ENCODE measurements around the gene CD22. TPM values are rescaled to one million over a fixed set of nuclear protein-coding genes. Genes with fewer than 3 reads are reported as not detected.
A peak's percentile ranks its signal among the peaks of the same experiment; 100 is the strongest.

Gene CD22
- total and polyA plus RNA-seq, 10 donors, result 251 to 446 (median 362) TPM

DNA sequence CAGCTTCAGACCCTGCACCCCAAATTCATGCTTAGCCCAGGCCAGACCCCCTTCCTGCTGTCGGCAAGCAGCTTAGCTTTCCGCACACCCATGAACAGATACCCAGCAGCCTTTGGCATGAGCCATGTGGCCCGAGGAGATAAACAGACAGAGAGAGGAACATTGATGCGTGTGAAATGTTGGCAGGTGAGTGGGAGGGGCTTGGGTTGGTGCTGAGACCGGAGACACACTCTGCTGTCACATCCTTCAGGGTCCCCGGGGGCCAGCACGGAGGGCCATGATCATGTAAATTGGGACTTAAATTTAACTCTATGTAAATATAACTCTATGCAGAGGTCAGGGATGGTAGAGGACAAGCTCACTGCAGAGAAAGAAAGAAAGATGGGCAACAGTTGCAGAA, 1.5 kb downstream of the CD22 start:
- Histone ChIP-seq H3K27ac (peak overlapping the region in 7 of 8 donors; percentile 58 to 90 (median 82)), H3K4me3 (peak overlapping the region in 7 of 8 donors; percentile 36 to 77 (median 48)), H3K27me3 (replicated peaks in 1 of 7) (peaks cover 0 to 13% (median 0%) of the 10 kb centered on the region in 7 donors), H3K36me3 (peaks cover 0 to 18% (median 0%) of the 10 kb centered on the region in 6 donors), H3K4me1 (peaks cover 0 to 70% (median 27%) of the 10 kb centered on the region in 6 donors), H3K9me3 (no peaks in the 10 kb centered on the region)
- TF ChIP-seq CTCF (IDR thresholded peaks at IDR 0.05 in 8 of 11, conservative IDR thresholded peaks at IDR 0.05 in 3 of 11), result no peak
- TF ChIP-seq POLR2AphosphoS5 (IDR thresholded peaks at IDR 0.05), result peak; percentile 72 to 98 (median 91)
- TF ChIP-seq POLR2A (IDR thresholded peaks at IDR 0.05), result peak; percentile 15 to 91 (median 90)
- DNase-seq, result peak; percentile 93
- 46 to 64% (median 54%) methylated on average over 7 of the region's 7 CpGs for WGBS, 5 donors
- intact Hi-C loops (cut with DNase I; ENCODE audit: low total_unique reads), result loop anchor here (10.0 kb wide), 1 partner anchor 56 kb away; no protein-coding TSS in a partner anchor

DNA sequence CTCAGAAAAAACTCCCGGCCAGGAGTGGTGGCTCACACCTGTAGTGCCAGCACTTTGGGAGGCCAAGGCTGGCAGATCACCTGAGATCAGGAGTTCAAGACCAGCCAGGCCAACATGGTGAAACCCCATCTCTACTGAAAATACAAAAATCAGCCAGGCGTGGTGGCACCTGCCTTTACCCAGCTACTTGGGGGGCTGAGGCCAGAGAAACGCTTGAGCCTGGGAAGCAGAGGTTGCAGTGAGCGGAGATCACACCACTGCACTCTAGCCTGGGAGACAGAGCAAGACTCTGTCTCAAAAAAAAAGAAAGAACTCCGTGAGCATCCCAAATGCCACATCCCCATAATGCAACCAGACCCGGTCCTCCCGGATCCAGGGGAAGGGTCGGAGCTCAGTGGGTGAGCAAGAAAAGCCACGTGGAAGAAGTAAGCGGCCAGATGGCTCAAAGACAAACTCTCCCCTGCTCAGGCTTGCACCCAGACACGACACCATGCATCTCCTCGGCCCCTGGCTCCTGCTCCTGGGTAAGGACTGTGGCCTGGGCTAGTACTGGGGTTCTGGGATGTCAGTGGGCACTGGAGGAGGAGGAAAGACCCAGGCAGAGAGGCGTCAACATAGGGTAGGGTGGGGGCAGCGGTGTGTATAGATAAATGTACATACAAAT, 2.7 kb downstream of the CD22 start:
- Histone ChIP-seq H3K27ac (peak overlapping the region in 7 of 8 donors; percentile 29 to 87 (median 79)), H3K9me3 (no peaks in the 10 kb centered on the region), H3K4me3 (peak overlapping the region; percentile 16 to 77 (median 44)), H3K36me3 (peaks cover 0 to 30% (median 3%) of the 10 kb centered on the region in 6 donors), H3K27me3 (replicated peaks in 1 of 7) (peaks cover 0 to 13% (median 0%) of the 10 kb centered on the region in 7 donors), H3K4me1 (peaks cover 3 to 82% (median 37%) of the 10 kb centered on the region in 6 donors)
- intact Hi-C loops (cut with DNase I; ENCODE audit: low total_unique reads), result loop anchor here (10.0 kb wide), 1 partner anchor 57 kb away; no protein-coding TSS in a partner anchor
- DNase-seq, result no peak
- 70 to 80% (median 73%) methylated on average over 12 to 14 of the region's 14 CpGs for WGBS, 5 donors
- TF ChIP-seq POLR2AphosphoS5 (IDR thresholded peaks at IDR 0.05) (peak in 2 of 3 donors; percentile 55 to 65), POLR2A (IDR thresholded peaks at IDR 0.05) (no peak)

DNA sequence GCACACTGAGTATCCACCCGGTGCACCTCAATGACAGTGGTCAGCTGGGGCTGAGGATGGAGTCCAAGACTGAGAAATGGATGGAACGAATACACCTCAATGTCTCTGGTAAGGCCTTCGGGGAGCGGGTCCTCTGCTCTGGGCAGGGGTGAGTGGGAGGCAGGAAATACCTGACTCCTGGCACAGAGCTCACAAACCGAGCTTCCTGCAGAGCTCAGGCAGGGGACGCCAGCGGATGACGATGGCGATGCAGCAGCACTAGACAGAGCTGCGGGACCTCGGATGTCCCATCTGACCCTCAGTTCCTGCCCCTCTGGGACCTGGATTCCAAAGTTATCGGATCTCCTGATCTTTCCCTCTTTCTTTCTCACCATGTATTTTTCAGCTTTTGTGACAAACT, 3.8 kb downstream of the CD22 start:
- intact Hi-C loops (cut with DNase I; ENCODE audit: low total_unique reads), result loop anchor here (10.0 kb wide), 1 partner anchor 58 kb away; no protein-coding TSS in a partner anchor
- Histone ChIP-seq H3K4me1 (peaks cover 3 to 86% (median 46%) of the 10 kb centered on the region in 6 donors), H3K27ac (peak overlapping the region in 6 of 8 donors; percentile 20 to 87 (median 75)), H3K27me3 (replicated peaks in 1 of 7) (peaks cover 0 to 13% (median 0%) of the 10 kb centered on the region in 7 donors), H3K4me3 (peak overlapping the region; percentile 11 to 77 (median 44)), H3K9me3 (no peaks in the 10 kb centered on the region), H3K36me3 (peaks cover 0 to 39% (median 3%) of the 10 kb centered on the region in 6 donors)
- WGBS, 5 donors, result 25 to 34% (median 26%) methylated on average over 12 of the region's 12 CpGs
- TF ChIP-seq POLR2A (IDR thresholded peaks at IDR 0.05), result no peak
- TF ChIP-seq POLR2AphosphoS5 (IDR thresholded peaks at IDR 0.05), result peak; percentile 68 to 75 (median 69)
- DNase-seq, result peak; percentile 85

DNA sequence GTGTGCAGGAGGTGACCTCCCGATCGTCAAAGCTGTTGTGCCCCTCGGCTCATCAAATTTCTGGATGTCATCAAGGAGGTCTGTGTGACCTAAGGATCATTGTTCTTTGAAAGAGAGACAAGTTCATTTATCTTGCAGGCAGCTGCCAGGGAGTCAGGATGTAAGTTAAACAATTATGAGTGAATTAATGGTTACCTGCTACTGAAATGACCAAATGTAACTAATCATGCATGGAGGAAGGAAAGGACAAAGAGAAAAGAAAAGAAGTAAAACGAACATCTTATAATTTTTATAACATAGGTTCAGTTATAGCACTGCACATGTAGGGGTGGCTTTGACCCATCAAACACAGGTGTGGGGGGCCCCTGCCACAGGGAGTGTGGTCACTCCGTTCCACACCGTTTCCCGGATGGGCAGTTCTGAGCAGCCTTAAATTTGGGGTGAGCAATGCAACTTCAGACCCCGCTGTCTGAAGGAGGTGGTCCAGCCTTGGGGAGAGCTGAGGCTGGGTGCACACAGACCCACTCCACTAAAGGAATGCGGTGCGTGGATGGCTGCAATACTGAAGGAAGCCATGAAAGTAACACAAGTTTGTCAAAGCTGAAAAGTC, 5.3 kb downstream of the CD22 start:
- H3K4me1 ChIP-seq, result peaks cover 3 to 85% (median 38%) of the 10 kb centered on the region in 6 donors
- 71 to 84% (median 75%) methylated on average over 10 of the region's 10 CpGs for WGBS, 5 donors
- peaks cover 0 to 53% (median 3%) of the 10 kb centered on the region in 6 donors for H3K36me3 ChIP-seq
- no peak for TF ChIP-seq POLR2AphosphoS5 (IDR thresholded peaks at IDR 0.05)
- TF ChIP-seq POLR2A (IDR thresholded peaks at IDR 0.05), result no peak
- TF ChIP-seq CTCF (IDR thresholded peaks at IDR 0.05 in 8 of 11, conservative IDR thresholded peaks at IDR 0.05 in 3 of 11), result no peak
- peak overlapping the region in 4 of 8 donors; percentile 5 to 77 (median 49) for H3K4me3 ChIP-seq
- peaks cover 0 to 13% (median 0%) of the 10 kb centered on the region in 7 donors for H3K27me3 ChIP-seq (replicated peaks in 1 of 7)
- H3K27ac ChIP-seq, result peak overlapping the region in 5 of 8 donors; percentile 15 to 87 (median 79)
- intact Hi-C loops (cut with DNase I; ENCODE audit: low total_unique reads), result loop anchor here (10.0 kb wide), 1 partner anchor 59 kb away; no protein-coding TSS in a partner anchor
- H3K9me3 ChIP-seq, result no peaks in the 10 kb centered on the region
- DNase-seq, result no peak
